ENCODE results near the gene PGLYRP3. TPM values are rescaled to one million over a fixed set of nuclear protein-coding genes. Genes with fewer than 3 reads are reported as not detected.

The PGLYRP3 gene
- total and polyA plus RNA-seq, 5 donors from 2014 or later, result not detected

DNA sequence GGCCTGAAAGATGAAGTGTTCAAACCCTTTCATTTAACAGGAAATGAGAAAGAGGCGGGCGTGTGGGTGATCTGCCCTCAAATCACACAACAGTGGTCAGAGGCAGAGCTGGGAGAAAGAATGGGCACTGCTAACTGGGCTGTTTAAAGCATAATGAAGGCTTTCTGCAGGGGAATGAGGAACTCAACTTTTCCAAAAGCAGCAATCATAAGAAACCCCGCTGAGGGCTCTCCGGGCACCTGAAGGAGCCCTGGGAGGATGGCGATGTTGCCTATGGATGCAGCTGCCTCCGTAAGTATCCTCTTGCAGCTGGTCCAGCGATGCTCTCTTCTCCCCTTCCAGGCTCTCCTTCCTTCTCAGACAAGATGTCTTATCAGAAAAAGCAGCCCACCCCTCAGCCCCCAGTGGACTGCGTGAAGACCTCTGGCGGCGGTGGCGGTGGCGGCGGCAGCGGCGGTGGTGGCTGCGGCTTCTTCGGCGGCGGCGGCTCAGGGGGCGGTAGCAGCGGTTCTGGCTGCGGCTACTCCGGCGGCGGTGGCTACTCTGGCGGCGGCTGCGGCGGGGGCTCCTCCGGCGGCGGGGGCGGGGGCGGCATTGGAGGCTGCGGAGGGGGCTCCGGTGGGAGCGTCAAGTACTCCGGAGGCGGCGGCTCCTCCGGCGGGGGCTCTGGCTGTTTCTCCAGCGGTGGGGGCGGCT is 52.0 kb downstream of the PGLYRP3 start:
- DNase-seq (peak in 2 of 3 donors; percentile 5 to 19), ATAC-seq (ENCODE audit: low read depth in 2 of 2) (peak in 1 of 2 donors; percentile 16)
- peaks cover 26% of the 10 kb centered on the region for H3K4me1 ChIP-seq (ENCODE audit: control insufficient read depth, insufficient read depth, low read length, poor library complexity, severe bottlenecking)
- no peak overlapping the region for H3K27ac ChIP-seq (ENCODE audit: insufficient read depth, low read length, poor library complexity, severe bottlenecking)
- peaks cover 32% of the 10 kb centered on the region for H3K27me3 ChIP-seq (ENCODE audit: control insufficient read depth, insufficient read depth, low read length)
- H3K9me3 Mint-ChIP-seq, result peaks cover 0 to 2% (median 0%) of the 10 kb centered on the region in 7 donors
- peak overlapping the region in 1 of 3 donors; percentile 49 for H3K27ac Mint-ChIP-seq
- H3K27me3 Mint-ChIP-seq, result peaks cover 55% of the 10 kb centered on the region
- no peaks in the 10 kb centered on the region for H3K9me3 ChIP-seq (ENCODE audit: control insufficient read depth in 2 of 2, low read length in 2 of 2)
- no peaks in the 10 kb centered on the region for H3K36me3 ChIP-seq (ENCODE audit: control insufficient read depth, insufficient read depth, low read length)
- H3K36me3 Mint-ChIP-seq, result no peaks in the 10 kb centered on the region
- H3K4me3 ChIP-seq (ENCODE audit: low read depth, low read length), result no peak overlapping the region
- peak overlapping the region; percentile 71 to 85 (median 81) for H3K4me3 Mint-ChIP-seq
- H3K4me1 Mint-ChIP-seq, result peaks cover 0 to 30% (median 20%) of the 10 kb centered on the region in 4 donors

DNA sequence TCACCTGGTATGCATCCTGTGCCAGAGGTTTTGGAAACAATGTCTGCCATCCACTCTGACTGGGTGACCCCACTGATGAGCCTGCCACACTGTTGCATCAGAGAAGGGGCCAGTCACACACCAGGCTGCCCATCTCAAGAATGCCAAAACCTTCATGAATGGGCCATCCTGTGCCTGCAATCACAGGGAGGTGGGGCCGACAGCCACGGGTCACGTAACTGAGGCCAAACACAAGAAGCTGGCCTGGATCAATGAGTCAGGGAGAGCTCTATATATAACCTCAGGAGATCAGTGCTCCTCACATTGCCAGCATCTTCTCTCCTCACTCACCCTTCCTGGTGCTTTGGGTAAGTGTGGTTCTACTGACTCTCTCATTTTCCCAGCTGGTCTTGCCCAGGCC is 53.4 kb downstream of the PGLYRP3 start, which contains the start of gene LORICRIN:
LORICRIN (plus strand) TSS at position 301 of the 400 bp plus-strand sequence. CDS start 1,263 bp downstream, outside the sequence.
- Histone ChIP-seq H3K36me3 (ENCODE audit: control insufficient read depth, insufficient read depth, low read length) (no peaks in the 10 kb centered on the region), H3K27me3 (ENCODE audit: control insufficient read depth, insufficient read depth, low read length) (peaks cover 28% of the 10 kb centered on the region), H3K4me1 (ENCODE audit: control insufficient read depth, insufficient read depth, low read length, poor library complexity, severe bottlenecking) (peaks cover 26% of the 10 kb centered on the region), H3K4me3 (ENCODE audit: low read depth, low read length) (no peak within 1 kb of the TSS), H3K9me3 (ENCODE audit: control insufficient read depth in 2 of 2, low read length in 2 of 2) (no peaks in the 10 kb centered on the region), H3K27ac (ENCODE audit: insufficient read depth, low read length, poor library complexity, severe bottlenecking) (no peak within 1 kb of the TSS)
- peaks cover 45% of the 10 kb centered on the region for H3K27me3 Mint-ChIP-seq
- no peak for ATAC-seq (ENCODE audit: low read depth in 2 of 2)
- no peaks in the 10 kb centered on the region for H3K36me3 Mint-ChIP-seq
- H3K4me3 Mint-ChIP-seq, result peak within 1 kb of the TSS; percentile 78 to 85 (median 81)
- peak within 1 kb of the TSS in 1 of 3 donors; percentile 49 for H3K27ac Mint-ChIP-seq
- peaks cover 0 to 30% (median 20%) of the 10 kb centered on the region in 4 donors for H3K4me1 Mint-ChIP-seq
- H3K9me3 Mint-ChIP-seq, result peaks cover 0 to 2% (median 0%) of the 10 kb centered on the region in 7 donors
- no peak for DNase-seq

DNA sequence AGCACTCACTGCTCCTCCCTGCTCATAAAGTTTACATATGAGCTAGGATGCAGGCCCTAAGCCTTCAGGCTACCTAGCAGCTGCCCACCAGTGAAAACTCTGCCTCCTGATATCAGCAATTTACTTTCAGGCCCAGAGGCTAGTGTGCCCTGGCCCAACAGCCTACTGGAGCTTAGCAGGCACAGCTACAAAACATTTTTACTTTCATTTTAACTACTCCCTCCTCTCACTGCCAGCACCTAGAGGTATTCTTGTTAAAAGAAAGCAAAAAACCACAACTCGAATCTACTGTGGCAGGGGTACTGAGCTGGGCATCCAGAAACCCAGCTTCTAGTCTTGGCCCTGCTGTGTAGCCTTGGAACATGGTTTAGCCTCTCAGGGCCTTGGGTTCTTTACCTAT is 59.1 kb downstream of the PGLYRP3 start:
- H3K27ac ChIP-seq (ENCODE audit: insufficient read depth, low read length, poor library complexity, severe bottlenecking), result no peak overlapping the region
- H3K36me3 ChIP-seq (ENCODE audit: control insufficient read depth, insufficient read depth, low read length), result no peaks in the 10 kb centered on the region
- Mint-ChIP-seq H3K36me3 (no peaks in the 10 kb centered on the region), H3K9me3 (peaks cover 0 to 2% (median 0%) of the 10 kb centered on the region in 7 donors), H3K4me3 (no peak overlapping the region), H3K27ac (peak overlapping the region; percentile 10 to 72 (median 38)), H3K27me3 (peaks cover 8% of the 10 kb centered on the region), H3K4me1 (peaks cover 0 to 7% (median 2%) of the 10 kb centered on the region in 4 donors)
- DNase-seq (peak in 1 of 3 donors; percentile 26), ATAC-seq (ENCODE audit: low read depth in 2 of 2) (no peak)
- no peaks in the 10 kb centered on the region for H3K9me3 ChIP-seq (ENCODE audit: control insufficient read depth in 2 of 2, low read length in 2 of 2)
- H3K4me3 ChIP-seq (ENCODE audit: low read depth, low read length), result no peak overlapping the region
- H3K4me1 ChIP-seq (ENCODE audit: control insufficient read depth, insufficient read depth, low read length, poor library complexity, severe bottlenecking), result peaks cover 5% of the 10 kb centered on the region
- H3K27me3 ChIP-seq (ENCODE audit: control insufficient read depth, insufficient read depth, low read length), result peaks cover 2% of the 10 kb centered on the region

DNA sequence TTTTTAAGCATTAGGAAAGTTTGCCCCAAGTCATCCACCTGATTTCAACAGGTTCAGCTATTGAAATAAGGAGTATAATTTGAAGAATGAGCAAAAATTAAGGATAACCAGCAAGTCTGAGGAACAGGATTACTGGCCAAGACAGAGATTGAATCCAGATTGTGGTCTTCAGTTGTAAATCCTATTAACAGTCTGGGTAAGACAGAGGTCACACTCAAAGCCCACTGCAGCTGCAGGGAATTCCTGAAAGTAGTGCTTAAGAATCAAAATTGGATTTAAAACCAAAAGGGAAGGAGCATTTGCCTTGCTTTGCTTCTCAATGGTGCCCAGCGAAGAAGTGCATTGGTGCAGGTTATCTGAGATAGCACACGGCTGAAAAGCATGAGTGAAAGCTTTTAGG is 59.7 kb downstream of the PGLYRP3 start:
- H3K36me3 Mint-ChIP-seq, result no peaks in the 10 kb centered on the region
- H3K4me3 Mint-ChIP-seq, result no peak overlapping the region
- peaks cover 0 to 2% (median 0%) of the 10 kb centered on the region in 7 donors for H3K9me3 Mint-ChIP-seq
- Histone ChIP-seq H3K27me3 (ENCODE audit: control insufficient read depth, insufficient read depth, low read length) (peaks cover 4% of the 10 kb centered on the region), H3K36me3 (ENCODE audit: control insufficient read depth, insufficient read depth, low read length) (no peaks in the 10 kb centered on the region), H3K4me3 (ENCODE audit: low read depth, low read length) (no peak overlapping the region), H3K27ac (ENCODE audit: insufficient read depth, low read length, poor library complexity, severe bottlenecking) (no peak overlapping the region), H3K9me3 (ENCODE audit: control insufficient read depth in 2 of 2, low read length in 2 of 2) (no peaks in the 10 kb centered on the region), H3K4me1 (ENCODE audit: control insufficient read depth, insufficient read depth, low read length, poor library complexity, severe bottlenecking) (peaks cover 5% of the 10 kb centered on the region)
- peaks cover 9% of the 10 kb centered on the region for H3K27me3 Mint-ChIP-seq
- H3K27ac Mint-ChIP-seq, result peak overlapping the region in 1 of 3 donors; percentile 29
- DNase-seq (no peak), ATAC-seq (ENCODE audit: low read depth in 2 of 2) (no peak)
- H3K4me1 Mint-ChIP-seq, result peaks cover 0 to 6% (median 2%) of the 10 kb centered on the region in 4 donors

DNA sequence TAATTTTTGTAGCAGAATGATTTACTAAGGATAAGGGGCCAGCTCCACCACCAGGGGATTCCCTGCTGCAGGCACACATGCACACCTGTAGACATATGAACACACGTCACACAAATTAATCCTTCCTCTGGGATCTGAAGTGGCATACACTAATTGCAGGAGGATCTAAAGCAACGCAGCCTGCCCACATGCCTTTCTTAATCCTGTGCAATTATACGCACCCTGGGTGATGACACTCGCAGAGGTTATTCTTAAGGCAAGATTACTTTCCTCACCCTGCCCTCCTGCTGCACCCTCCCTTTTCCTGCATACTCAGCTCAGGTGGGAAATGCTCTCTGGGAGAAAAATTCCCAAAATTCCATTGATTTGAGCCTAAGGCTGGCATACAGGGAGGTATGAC is 60.8 kb downstream of the PGLYRP3 start:
- Mint-ChIP-seq H3K4me3 (no peak overlapping the region), H3K27me3 (peaks cover 16% of the 10 kb centered on the region), H3K9me3 (no peaks in the 10 kb centered on the region), H3K36me3 (no peaks in the 10 kb centered on the region), H3K27ac (no peak overlapping the region), H3K4me1 (peaks cover 0 to 6% (median 2%) of the 10 kb centered on the region in 4 donors)
- Histone ChIP-seq H3K4me3 (ENCODE audit: low read depth, low read length) (no peak overlapping the region), H3K27ac (ENCODE audit: insufficient read depth, low read length, poor library complexity, severe bottlenecking) (no peak overlapping the region), H3K9me3 (ENCODE audit: control insufficient read depth in 2 of 2, low read length in 2 of 2) (no peaks in the 10 kb centered on the region), H3K4me1 (ENCODE audit: control insufficient read depth, insufficient read depth, low read length, poor library complexity, severe bottlenecking) (peaks cover 5% of the 10 kb centered on the region), H3K27me3 (ENCODE audit: control insufficient read depth, insufficient read depth, low read length) (peaks cover 6% of the 10 kb centered on the region), H3K36me3 (ENCODE audit: control insufficient read depth, insufficient read depth, low read length) (no peaks in the 10 kb centered on the region)
- ATAC-seq (ENCODE audit: low read depth in 2 of 2), result no peak
- no peak for DNase-seq

DNA sequence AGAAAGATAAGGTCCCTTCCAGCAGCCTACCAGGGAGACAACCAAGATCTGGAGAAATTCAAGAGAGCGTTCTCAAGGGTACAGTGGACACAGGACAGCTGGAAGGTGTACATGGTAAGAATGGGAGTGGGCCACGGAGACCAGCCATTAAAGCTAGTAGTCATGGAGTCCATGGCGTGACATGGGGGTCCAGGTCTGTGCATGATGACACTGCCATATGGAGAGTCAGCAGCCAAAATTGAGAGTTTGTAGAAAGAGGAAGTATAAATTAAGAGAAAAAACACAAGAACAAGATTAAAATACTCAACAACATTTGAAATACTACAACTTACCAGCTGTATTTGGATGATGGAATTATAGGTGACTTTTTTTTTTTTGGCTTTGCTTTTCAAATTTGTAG is 61.2 kb downstream of the PGLYRP3 start:
- H3K4me1 ChIP-seq (ENCODE audit: control insufficient read depth, insufficient read depth, low read length, poor library complexity, severe bottlenecking), result peaks cover 5% of the 10 kb centered on the region
- H3K4me3 Mint-ChIP-seq, result no peak overlapping the region
- peaks cover 0 to 6% (median 2%) of the 10 kb centered on the region in 4 donors for H3K4me1 Mint-ChIP-seq
- H3K27ac ChIP-seq (ENCODE audit: insufficient read depth, low read length, poor library complexity, severe bottlenecking), result no peak overlapping the region
- peaks cover 16% of the 10 kb centered on the region for H3K27me3 Mint-ChIP-seq
- no peaks in the 10 kb centered on the region for H3K9me3 Mint-ChIP-seq
- no peak overlapping the region for H3K27ac Mint-ChIP-seq
- H3K36me3 Mint-ChIP-seq, result no peaks in the 10 kb centered on the region
- H3K36me3 ChIP-seq (ENCODE audit: control insufficient read depth, insufficient read depth, low read length), result no peaks in the 10 kb centered on the region
- H3K9me3 ChIP-seq (ENCODE audit: control insufficient read depth in 2 of 2, low read length in 2 of 2), result no peaks in the 10 kb centered on the region
- ATAC-seq (ENCODE audit: low read depth in 2 of 2) (no peak), DNase-seq (no peak)
- H3K4me3 ChIP-seq (ENCODE audit: low read depth, low read length), result no peak overlapping the region
- peaks cover 6% of the 10 kb centered on the region for H3K27me3 ChIP-seq (ENCODE audit: control insufficient read depth, insufficient read depth, low read length)

DNA sequence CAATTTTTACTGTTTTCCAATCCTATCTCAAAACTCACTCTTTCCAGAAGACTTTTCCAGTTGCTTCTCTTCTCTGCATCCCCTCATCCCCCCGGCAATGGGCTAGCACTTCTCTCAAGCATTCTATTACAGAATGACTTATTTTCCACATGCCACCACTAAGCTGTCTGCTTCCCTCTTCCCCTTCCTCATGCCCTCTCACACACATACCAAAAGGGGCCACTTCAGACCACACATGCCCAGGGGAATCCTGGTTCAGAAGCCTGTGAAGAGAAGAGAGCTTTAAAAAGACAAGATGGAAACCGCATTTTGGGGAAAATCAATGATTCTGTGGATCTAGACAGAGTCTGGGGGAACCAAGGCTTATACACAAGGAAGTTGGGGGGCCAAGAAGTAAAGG is 61.7 kb downstream of the PGLYRP3 start:
- no peak for ATAC-seq (ENCODE audit: low read depth in 2 of 2)
- Histone ChIP-seq H3K27me3 (ENCODE audit: control insufficient read depth, insufficient read depth, low read length) (peaks cover 6% of the 10 kb centered on the region), H3K4me3 (ENCODE audit: low read depth, low read length) (no peak overlapping the region), H3K27ac (ENCODE audit: insufficient read depth, low read length, poor library complexity, severe bottlenecking) (no peak overlapping the region), H3K4me1 (ENCODE audit: control insufficient read depth, insufficient read depth, low read length, poor library complexity, severe bottlenecking) (peaks cover 5% of the 10 kb centered on the region), H3K9me3 (ENCODE audit: control insufficient read depth in 2 of 2, low read length in 2 of 2) (no peaks in the 10 kb centered on the region), H3K36me3 (ENCODE audit: control insufficient read depth, insufficient read depth, low read length) (no peaks in the 10 kb centered on the region)
- Mint-ChIP-seq H3K4me3 (no peak overlapping the region), H3K27ac (no peak overlapping the region), H3K4me1 (peaks cover 0 to 6% (median 2%) of the 10 kb centered on the region in 4 donors), H3K9me3 (no peaks in the 10 kb centered on the region), H3K27me3 (peaks cover 16% of the 10 kb centered on the region), H3K36me3 (no peaks in the 10 kb centered on the region)
- no peak for DNase-seq

DNA sequence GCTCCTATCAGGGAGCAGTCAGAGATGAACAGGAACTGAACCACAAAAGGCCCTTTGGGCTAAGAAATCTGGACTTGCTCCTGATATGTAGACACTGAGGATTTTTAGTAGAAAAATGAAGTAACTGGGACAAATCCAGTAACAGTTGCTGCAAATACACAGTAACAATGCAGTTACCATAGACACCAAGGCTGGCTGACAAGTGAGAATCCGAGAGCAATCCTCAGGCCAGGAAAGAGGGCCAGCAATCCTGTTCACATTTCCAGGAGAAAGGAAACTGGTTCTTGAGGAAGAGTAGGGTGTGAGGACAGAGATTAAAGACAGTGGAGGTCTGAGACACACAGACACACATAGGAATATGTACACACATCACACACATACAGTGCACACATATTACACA is 62.6 kb downstream of the PGLYRP3 start:
- H3K4me1 Mint-ChIP-seq, result peaks cover 0 to 6% (median 2%) of the 10 kb centered on the region in 4 donors
- Histone ChIP-seq H3K9me3 (ENCODE audit: control insufficient read depth in 2 of 2, low read length in 2 of 2) (no peaks in the 10 kb centered on the region), H3K4me1 (ENCODE audit: control insufficient read depth, insufficient read depth, low read length, poor library complexity, severe bottlenecking) (peaks cover 5% of the 10 kb centered on the region), H3K4me3 (ENCODE audit: low read depth, low read length) (no peak overlapping the region), H3K27ac (ENCODE audit: insufficient read depth, low read length, poor library complexity, severe bottlenecking) (no peak overlapping the region), H3K36me3 (ENCODE audit: control insufficient read depth, insufficient read depth, low read length) (no peaks in the 10 kb centered on the region), H3K27me3 (ENCODE audit: control insufficient read depth, insufficient read depth, low read length) (peaks cover 6% of the 10 kb centered on the region)
- peaks cover 0 to 2% (median 0%) of the 10 kb centered on the region in 7 donors for H3K9me3 Mint-ChIP-seq
- H3K4me3 Mint-ChIP-seq, result no peak overlapping the region
- H3K36me3 Mint-ChIP-seq, result no peaks in the 10 kb centered on the region
- no peak for ATAC-seq (ENCODE audit: low read depth in 2 of 2)
- no peak for DNase-seq
- no peak overlapping the region for H3K27ac Mint-ChIP-seq
- H3K27me3 Mint-ChIP-seq, result peaks cover 16% of the 10 kb centered on the region

All from CD4-positive, CD25-positive, alpha-beta regulatory T cell (primary cell).